ENCODE measurements around the gene FYN. TPM values are rescaled to one million over a fixed set of nuclear protein-coding genes. Genes with fewer than 3 reads are reported as not detected.

Gene FYN
- total RNA-seq, 4 donors from 2014 or later, result 56.3 to 96.4 (median 81.8) TPM

DNA sequence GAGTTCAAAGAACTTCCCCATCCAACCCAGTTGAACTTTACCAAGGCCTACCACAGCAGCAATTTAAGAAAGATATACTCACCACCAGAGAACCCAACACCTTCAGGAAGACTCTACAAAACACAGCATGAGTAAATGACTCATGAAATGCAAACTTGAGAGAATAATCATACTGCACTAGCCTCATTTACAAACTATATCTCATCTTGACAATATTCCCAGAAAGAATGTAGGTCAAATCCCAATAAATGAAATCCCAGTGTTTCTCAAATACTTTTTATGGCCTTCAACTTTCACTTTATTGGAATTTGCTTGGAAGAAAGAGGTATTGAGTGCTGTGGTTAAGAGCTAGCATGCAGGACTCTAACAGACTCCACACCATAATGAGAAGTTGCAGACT, 60.0 kb downstream of the FYN start:
- TF ChIP-seq, protein P1, sequence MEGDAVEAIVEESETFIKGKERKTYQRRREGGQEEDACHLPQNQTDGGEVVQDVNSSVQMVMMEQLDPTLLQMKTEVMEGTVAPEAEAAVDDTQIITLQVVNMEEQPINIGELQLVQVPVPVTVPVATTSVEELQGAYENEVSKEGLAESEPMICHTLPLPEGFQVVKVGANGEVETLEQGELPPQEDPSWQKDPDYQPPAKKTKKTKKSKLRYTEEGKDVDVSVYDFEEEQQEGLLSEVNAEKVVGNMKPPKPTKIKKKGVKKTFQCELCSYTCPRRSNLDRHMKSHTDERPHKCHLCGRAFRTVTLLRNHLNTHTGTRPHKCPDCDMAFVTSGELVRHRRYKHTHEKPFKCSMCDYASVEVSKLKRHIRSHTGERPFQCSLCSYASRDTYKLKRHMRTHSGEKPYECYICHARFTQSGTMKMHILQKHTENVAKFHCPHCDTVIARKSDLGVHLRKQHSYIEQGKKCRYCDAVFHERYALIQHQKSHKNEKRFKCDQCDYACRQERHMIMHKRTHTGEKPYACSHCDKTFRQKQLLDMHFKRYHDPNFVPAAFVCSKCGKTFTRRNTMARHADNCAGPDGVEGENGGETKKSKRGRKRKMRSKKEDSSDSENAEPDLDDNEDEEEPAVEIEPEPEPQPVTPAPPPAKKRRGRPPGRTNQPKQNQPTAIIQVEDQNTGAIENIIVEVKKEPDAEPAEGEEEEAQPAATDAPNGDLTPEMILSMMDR (IDR thresholded peaks at IDR 0.05), result no peak
- TF ChIP-seq POLR2A (IDR thresholded peaks at IDR 0.05), result no peak
- no peak for DNase-seq (ENCODE audit: low spot score in 2 of 2)
- no peak overlapping the region for H3K4me3 ChIP-seq (ENCODE audit: low read depth, poor library complexity, severe bottlenecking)
- intact Hi-C loops (cut with DNase I; ENCODE audit: low total_unique reads), result no loop called here

- no peak for TF ChIP-seq POLR2A (IDR thresholded peaks at IDR 0.05)
- TF ChIP-seq, protein P1 (IDR thresholded peaks at IDR 0.05), result no peak
- H3K4me3 ChIP-seq (ENCODE audit: low read depth, poor library complexity, severe bottlenecking), result no peak overlapping the region
- intact Hi-C loops (cut with DNase I; ENCODE audit: low total_unique reads), result no loop called here
- DNase-seq (ENCODE audit: low spot score in 2 of 2), result no peak
- 88 to 90% methylated on average over 8 of the region's 8 CpGs for WGBS, 2 donors
Observed at GRCh38 chr6:111812060-111813038, 60.9 kb downstream of the FYN start.

DNA sequence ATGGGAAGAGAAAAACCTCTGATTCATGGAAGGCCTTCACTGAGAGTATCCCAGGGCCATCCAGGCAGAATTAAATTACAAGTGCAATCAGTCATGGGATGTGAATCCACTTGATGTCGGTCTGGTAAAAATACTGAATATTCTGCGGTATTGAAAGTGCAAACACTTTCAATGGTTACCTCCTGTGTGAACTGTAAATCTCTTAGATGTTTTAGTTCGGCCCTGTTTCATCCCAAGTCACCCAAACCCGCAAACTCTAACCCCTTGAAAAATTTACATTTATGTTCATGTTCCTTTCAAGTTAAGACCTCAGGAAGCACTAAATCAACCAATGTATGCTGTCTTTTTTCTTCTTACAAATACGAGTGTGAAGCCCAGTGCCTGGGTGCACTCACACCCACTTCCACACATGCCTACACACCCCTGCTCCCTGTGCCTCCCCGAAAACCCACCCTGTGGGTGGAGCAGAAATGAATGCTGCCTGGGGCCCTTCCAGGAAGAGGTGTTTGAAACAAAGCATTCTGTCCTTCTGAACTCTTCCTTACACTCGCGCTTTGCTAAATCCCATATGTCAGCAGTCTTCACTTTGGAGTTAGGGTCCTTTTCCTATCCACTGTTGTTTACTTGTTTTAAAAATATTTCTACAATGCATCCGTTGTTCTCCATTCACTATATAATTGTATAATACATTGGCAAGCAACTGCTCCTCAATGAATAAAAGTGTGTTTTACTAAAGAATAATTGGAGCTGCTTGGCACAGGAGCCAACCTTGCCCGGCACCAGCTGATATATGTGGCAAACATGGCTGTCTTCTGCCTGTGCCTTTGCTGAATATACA, 62.7 kb downstream of the FYN start:
- TF ChIP-seq POLR2A (IDR thresholded peaks at IDR 0.05), result no peak
- TF ChIP-seq, protein P1 (IDR thresholded peaks at IDR 0.05), result no peak
- 69 to 79% methylated on average over 10 of the region's 10 CpGs for WGBS, 2 donors
- H3K4me3 ChIP-seq (ENCODE audit: low read depth, poor library complexity, severe bottlenecking), result no peak overlapping the region
- no peak for DNase-seq (ENCODE audit: low spot score in 2 of 2)
- intact Hi-C loops (cut with DNase I; ENCODE audit: low total_unique reads), result no loop called here

DNA sequence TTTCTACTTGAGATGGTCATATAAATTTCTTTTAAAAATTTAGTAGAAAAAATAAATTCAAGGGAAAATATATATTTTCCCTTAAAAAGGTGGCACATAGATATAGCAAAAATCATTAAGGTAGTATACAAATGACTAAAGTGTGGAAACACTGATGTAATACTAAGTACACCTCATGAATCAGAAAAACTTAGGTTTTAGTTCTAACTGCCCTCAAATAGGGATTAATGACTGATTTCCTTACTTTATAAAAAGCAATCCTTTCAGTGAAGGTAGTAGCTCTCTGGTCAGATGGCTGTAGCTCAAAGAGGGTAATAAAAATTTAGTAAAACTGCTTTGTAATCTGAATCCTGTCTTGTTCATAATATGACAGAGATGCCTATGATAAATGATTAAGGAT, 63.5 kb downstream of the FYN start:
- no peak for DNase-seq (ENCODE audit: low spot score in 2 of 2)
- intact Hi-C loops (cut with DNase I; ENCODE audit: low total_unique reads), result no loop called here
- no peak for TF ChIP-seq POLR2A (IDR thresholded peaks at IDR 0.05)
- TF ChIP-seq, protein P1 (IDR thresholded peaks at IDR 0.05), result no peak
- H3K4me3 ChIP-seq (ENCODE audit: low read depth, poor library complexity, severe bottlenecking), result no peak overlapping the region

GRCh38 chr6:111809264-111809663, 64.0 kb downstream of the FYN start:
- 79 to 85% methylated on average over 5 of the region's 5 CpGs for WGBS, 2 donors
- DNase-seq (ENCODE audit: low spot score in 2 of 2), result no peak
- intact Hi-C loops (cut with DNase I; ENCODE audit: low total_unique reads), result no loop called here
- H3K4me3 ChIP-seq (ENCODE audit: low read depth, poor library complexity, severe bottlenecking), result no peak overlapping the region
- TF ChIP-seq, protein P1 (IDR thresholded peaks at IDR 0.05), result no peak
- no peak for TF ChIP-seq POLR2A (IDR thresholded peaks at IDR 0.05)
